WI38 (cell line): ENCODE results near the gene SDC4.

Experiments used
- H3K4me3 ChIP-seq: 2 replicates; pipeline ENCODE4 v1.5.1; 2011; ENCODE audit warnings: low read depth, mild to moderate bottlenecking, control low read depth, low read length
- CTCF ChIP-seq: IDR thresholded peaks from 2 replicates; pipeline ENCODE4 v1.5.1; 2012; ENCODE audit warnings: low read depth, mild to moderate bottlenecking, control low read depth, low read length

The SDC4 gene

DNA sequence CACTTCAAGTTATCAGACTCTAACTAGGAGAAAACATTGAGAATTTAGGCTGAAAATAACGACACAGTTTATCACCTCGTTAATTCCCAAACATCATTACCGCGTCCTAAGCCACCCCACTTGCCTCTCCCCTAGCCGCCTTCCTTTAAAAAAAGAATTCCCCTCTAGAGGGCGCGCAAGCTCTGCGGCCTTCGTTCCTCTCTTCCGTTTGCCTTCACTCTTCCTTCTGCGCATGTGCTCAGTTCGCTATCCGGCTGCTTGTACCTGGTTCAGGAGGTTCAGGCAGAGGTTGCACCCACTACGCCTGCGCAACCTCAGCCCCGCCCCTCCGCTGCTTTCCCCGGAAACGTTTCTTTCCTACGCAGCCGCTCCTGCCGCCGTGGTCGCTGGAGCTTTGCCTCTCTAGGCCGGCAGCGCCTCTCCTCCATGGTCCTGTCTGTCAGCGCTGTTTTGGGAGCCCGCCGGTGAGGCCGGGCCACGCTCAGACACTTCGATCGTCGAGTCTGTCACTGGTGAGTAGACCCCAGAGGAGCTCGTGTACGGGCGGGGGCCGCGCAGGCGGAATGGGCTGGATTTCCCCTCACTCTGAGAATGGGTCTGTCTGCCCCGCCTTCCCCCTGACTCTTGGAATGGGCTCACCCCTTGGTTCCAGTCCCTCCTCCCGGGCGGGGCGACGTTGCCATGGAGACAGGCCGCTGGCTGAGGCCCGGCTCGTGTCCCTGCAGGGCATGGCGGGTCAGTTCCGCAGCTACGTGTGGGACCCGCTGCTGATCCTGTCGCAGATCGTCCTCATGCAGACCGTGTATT lies 14.8 kb upstream of the SDC4 start, which contains the start of gene SYS1:
SYS1 (plus strand) TSS at position 353 of the 807 bp plus-strand sequence; CDS start at position 729, 376 bp downstream.
- TF ChIP-seq CTCF: peak; percentile 73
- peak within 1 kb of the TSS; percentile 80 for H3K4me3 ChIP-seq

DNA sequence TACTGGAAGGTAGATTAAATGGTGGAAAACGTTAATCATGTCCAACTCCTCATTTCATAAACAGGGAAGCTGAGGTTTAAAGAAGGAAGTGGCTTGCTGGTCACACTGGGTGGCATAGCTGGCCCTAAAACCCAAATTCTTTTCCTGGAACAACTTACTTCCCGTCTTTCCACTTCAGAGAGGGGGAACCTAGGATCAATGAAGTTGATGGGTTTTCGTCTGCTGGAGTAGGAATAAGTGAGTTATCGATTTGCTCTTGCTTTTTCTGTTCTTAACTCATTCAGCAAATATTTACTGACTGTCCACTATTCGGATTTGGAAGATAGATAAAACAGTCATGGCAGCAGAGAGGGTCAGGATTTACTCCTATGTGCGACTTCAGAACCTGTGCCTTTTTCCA lies 13.6 kb upstream of the SDC4 start:
- H3K4me3 ChIP-seq: no peak overlapping the region
- TF ChIP-seq CTCF: no peak

DNA sequence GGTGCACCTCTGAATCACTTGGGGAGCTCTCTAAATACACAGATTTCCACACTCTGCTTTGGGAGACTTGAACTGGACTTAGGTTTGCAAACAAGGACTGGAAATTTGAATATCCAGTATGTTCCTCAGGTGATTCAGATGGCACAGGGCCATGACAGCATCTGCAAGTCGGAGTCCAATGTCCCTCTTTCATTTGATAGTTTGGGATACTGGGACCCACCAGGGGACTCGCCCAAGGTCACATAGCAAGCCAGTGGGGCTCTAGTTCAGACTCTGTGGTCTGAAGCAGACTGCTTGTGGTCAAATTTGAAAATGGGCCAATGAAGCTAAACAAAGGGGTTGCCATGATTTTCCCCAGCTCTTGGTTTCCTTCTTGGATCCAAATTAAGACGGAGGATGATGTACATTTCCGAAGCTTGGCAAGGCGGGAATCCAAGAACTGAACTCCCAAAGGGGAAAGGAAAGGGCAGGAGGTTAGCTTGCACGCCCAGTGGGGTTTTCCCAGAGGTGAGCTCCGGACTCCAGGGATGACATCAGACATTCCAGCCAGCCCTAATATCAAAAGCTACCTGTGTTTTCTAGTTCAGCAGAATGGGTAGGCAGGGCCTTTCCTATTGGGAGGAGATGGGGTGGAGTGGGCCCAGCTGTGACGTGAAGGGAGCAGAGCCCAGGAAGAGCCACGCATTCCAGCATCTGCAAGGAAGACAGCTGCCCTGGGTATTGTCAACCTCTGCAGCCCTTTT lies 11.4 kb upstream of the SDC4 start:
- 0 out of 2 replicates have a peak, but pooled peaks have one; percentile 3 for TF ChIP-seq CTCF
- H3K4me3 ChIP-seq: no peak overlapping the region

- no peak for TF ChIP-seq CTCF
- H3K4me3 ChIP-seq: no peak overlapping the region
These were observed 10.8 kb upstream of the SDC4 start for GRCh38 chr20:45359069-45359405.

GRCh38 chr20:45358282-45359068 lies 10.3 kb upstream of the SDC4 start:
- no peak overlapping the region for H3K4me3 ChIP-seq

More at GRCh38 chr20:45358282-45359068, 10.3 kb upstream of the SDC4 start:
- TF ChIP-seq CTCF: no peak
